Posterior vena cava (tissue), 2 donors: Measurements from ENCODE around the gene RNF13. TPM values are rescaled to one million over a fixed set of nuclear protein-coding genes. Genes with fewer than 3 reads are reported as not detected.

ENCODE experiments used
- DNase-seq: peaks from one replicate; pipeline ENCODE4 v3.0.0-alpha.2; 2020; ENCODE audit warnings: low spot score
- intact Hi-C, 2 donors: fragments of 100-400 bp; cut with DNase I; formaldehyde crosslinking; loops; one replicate each; pipeline versions ENCODE4 v1.14.1 to v1.14.2; 2022 to 2023
- long read RNA-seq, 2 donors: library from polyadenylated mRNA; unstranded; transcript quantifications; one replicate each; pipeline ENCODE4 v2.0.0, GENCODE V29; 2020 to 2021
- total RNA-seq, 2 donors: library from RNA; stranded (reverse); fragmentation: NEBNext Ultra II Directional; extraction: Animal tissue kit (Norgen Biotek cat#: 25700); gene quantifications; one replicate each; pipeline ENCODE4 v1.2.1, GENCODE V29; 2021
- donor health status: DM: yes; HTN: yes; CAD: no.
- donor health status: DM: yes; HTN: yes; CAD: no.

Gene RNF13, protein sequence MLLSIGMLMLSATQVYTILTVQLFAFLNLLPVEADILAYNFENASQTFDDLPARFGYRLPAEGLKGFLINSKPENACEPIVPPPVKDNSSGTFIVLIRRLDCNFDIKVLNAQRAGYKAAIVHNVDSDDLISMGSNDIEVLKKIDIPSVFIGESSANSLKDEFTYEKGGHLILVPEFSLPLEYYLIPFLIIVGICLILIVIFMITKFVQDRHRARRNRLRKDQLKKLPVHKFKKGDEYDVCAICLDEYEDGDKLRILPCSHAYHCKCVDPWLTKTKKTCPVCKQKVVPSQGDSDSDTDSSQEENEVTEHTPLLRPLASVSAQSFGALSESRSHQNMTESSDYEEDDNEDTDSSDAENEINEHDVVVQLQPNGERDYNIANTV
- total RNA-seq, result 10 to 100 TPM; 77.9 to 78.5 TPM
- long read RNA-seq, donor 1, transcript RNF13-203 (10 exons, 2,843 nt), result major isoform, 22 of 36 reads
- long read RNA-seq, donor 1, partial matches to known transcripts, result 1 of 36 reads
- long read RNA-seq, donor 1, other reads (novel, unspliced or antisense), result 10 of 36 reads
- long read RNA-seq, donor 2, transcript RNF13-203 (10 exons, 2,843 nt), result major isoform, 186 of 249 reads
- long read RNA-seq, donor 2, transcript RNF13-208 (9 exons, 767 nt), result minor isoform, 7 of 249 reads
- long read RNA-seq, donor 2, transcript RNF13-212 (10 exons, 1,027 nt), result minor isoform, 28 of 249 reads
- long read RNA-seq, donor 2, partial matches to known transcripts, result 4 of 249 reads
- long read RNA-seq, donor 2, other reads (novel, unspliced or antisense), result 22 of 249 reads

DNA sequence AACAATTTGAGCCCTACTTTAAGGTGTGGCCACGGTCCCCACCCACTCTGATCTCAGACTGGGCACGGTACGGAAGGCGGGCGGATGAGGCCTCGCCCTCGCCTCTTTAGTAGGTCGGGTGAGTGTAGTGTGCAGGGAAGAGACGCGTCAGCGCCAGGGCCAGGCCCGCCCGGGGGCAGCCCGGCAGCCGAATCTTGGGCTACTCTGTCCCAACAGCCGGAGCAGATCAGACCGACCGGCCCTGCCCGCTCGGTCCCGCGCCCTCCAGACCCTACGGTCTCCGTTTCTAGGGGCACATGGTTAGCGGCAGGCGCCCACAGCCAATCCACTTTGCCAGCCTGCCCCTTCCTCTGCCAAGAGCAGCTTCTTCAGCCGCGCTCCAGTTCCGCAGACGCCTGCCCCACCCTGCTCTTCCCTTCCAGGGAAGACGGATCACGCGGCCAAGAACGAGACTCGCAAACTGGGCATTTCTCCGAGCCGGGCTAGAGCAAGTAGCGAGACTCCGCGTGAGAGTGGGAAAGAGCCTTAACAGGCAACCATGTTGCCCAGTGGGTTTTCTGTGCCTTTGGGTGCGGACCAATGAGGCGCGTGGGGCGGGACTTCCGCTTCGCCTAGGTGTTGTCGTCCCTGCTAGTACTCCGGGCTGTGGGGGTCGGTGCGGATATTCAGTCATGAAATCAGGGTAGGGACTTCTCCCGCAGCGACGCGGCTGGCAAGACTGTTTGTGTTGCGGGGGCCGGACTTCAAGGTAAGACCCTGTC, at the start of gene RNF13:
RNF13 (plus strand) TSS at position 610 of the 761 bp plus-strand sequence. CDS start 32,812 bp downstream, outside the sequence.
- DNase-seq, result peak; percentile 99
- intact Hi-C loops, result no loop called here

DNA sequence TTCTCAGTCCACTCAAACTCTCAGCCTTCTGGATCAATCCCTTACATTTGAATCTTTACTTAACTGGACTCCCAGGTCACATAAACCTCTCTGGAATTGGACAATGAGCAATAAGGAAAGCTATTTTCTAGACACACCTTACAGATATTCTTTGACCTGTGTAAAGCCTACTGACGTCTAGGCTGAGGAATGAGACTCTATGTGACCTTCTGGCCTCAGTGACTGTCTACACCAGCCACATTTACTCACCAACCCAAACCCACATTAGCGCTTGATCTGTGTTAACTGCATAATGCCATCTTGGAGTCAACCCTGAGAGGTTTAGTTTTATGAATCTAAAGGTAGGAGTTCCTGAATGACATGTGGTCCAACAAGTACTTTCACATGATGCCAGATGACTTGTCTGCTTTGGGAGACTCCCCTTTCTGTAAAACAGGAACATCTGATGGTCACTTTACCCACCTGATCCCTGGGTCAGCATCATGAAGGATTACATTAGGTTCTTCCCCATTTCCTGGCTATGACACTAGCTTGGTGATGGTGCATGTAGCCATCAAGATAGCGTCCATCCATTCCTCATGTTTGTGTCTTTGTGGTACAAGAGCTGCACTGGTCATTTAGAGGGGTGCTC, 49.3 kb upstream of the RNF13 start:
- intact Hi-C loops, result no loop called here

DNA sequence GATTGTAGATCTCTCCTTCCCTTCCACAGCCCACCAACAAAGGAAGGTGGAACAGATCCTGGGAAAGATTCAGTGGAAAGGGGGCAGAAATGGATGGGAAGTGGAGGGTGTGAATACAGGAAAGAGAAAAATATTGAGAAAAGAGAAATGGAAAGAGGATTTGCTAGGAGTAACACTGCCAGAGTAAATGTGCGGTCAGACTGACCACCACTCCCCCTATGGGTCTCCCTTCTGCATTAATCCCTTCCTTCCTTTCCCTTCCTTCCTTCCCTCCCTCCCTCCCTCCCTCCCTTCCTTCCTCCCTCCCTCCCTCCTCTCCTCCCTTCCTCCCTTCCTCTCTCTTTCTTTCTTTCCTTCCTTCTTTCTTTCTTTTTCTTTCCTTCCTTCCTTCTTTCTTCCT, 48.7 kb upstream of the RNF13 start:
- no peak for DNase-seq
- intact Hi-C loops, result no loop called here

More for the DNA sequence above, 49.3 kb upstream of the RNF13 start:
- no peak for DNase-seq

DNA sequence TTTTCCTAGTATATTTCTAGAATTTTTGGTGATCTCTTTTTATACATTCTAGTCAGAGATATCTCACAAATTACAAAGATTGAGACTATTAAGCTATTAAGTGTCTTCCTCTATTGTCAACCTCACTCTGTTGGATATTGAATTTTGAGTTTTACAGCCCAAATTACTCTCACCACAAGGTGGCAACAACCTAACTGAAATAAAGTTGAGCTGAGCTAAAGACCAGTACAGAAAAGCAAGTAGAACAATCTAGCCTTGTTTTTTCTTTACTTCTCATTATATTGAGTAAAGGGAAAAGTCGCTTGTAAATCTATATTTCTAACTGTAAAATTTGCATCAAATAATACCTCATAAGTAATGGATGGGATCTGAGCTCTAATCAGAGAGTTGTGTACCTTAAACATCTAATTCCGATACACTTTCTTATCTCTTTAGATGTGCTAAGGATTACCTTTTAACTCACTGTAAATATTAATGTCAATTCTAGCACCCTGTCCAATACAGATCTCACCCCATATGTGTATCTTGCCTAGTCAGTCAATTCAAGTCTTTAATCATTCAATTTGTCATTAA, 47.2 kb upstream of the RNF13 start:
- intact Hi-C loops, result no loop called here
- DNase-seq, result no peak

DNA sequence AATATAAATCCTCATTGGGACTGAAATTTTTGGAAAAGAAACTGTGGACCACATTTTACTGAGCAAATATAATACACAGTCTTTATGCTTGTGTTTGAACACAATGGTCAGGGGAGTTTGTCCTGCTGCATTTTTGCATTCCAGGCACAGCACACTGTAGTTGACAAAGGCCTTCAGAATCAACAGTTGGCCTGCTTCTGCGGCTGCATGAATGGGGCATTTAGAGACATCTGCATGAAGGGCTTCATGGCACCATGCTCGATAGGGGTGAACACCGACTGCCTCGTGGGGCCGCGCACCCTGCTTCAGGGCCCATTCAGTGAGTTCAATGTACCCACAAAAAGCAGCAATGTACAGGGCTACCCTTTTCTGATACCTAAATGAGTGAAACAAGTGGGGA, 45.3 kb upstream of the RNF13 start:
- DNase-seq, result no peak
- intact Hi-C loops, result no loop called here

DNA sequence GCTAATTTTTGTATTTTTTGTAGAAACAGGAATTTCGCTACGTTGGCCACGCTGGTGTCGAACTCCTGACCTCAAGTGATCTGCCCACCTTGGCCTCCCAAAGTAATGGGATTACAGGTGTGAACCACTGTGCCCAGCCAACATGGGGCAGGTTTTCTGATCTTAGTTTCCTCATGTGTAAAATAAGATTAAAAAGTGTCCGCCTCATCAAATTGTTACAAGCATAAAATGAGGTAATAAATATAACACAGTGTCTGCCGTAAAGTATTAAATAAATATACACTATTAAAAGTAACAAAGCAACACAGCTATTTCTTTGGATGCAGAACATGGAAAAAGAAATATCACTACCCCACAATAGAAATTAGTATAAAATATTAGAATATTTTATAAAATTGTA, 44.3 kb upstream of the RNF13 start:
- intact Hi-C loops, result no loop called here
- DNase-seq, result no peak

GRCh38 chr3:149770246-149770645, 42.8 kb upstream of the RNF13 start:
- intact Hi-C loops, result no loop called here
- DNase-seq, result no peak

DNA sequence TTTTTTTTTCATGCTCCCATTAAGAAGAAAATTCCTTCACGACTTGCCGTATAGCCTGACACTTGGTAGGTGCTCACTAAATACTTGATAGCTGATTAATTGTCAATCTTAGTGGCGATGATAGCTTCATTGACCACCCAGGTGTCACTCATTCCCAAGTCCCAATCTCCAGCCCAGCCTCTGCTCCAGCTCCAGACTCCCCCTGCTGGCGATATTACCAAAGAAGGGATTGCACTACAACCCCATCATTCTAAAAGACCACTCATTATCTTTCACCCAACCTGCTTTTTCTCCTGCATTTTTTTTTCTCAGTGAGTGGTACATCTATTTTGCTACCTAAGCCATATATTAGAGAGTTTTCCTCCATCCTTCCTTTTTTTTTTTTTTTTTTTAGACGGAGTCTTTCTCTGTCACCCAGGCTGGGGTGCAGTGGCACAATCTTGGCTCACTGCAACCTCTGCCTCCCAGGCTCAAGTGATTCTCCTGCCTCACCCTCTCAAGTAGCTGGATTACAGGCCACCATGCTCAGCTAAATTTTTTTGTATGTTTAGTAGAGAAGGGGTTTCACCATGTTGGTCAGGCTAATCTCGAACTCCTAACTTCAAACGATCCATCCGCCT, 41.3 kb upstream of the RNF13 start:
- intact Hi-C loops, result no loop called here

GRCh38 chr3:149772861-149773260, 40.2 kb upstream of the RNF13 start:
- intact Hi-C loops, result no loop called here
- DNase-seq, result no peak

More for the DNA sequence above, 41.3 kb upstream of the RNF13 start:
- no peak for DNase-seq

DNA sequence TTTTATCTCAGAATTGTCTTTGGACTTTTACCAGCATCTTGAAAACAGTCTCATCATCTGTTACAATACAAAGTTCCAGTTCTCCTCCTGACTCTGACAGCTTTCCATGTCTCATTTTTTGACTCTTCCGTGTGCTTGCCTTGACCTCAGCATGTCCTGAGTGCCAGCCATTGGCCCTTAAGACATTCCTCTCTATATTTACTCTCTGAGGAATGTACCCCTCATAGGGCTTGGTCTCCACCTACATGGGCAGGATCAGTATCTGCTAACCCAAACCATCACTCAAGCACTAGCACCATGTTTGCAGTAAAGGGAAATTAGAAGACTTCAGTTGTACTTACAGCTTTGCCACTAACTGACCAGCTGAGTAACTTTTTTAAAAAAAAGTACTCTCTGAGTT, 36.8 kb upstream of the RNF13 start:
- intact Hi-C loops, result no loop called here
- DNase-seq, result no peak

GRCh38 chr3:149777414-149778214, 35.4 kb upstream of the RNF13 start:
- intact Hi-C loops, result no loop called here
- DNase-seq, result no peak

GRCh38 chr3:149781211-149781610, 31.8 kb upstream of the RNF13 start:
- DNase-seq, result no peak
- intact Hi-C loops, result no loop called here

GRCh38 chr3:149781741-149782140, 31.3 kb upstream of the RNF13 start:
- no peak for DNase-seq
- intact Hi-C loops, result no loop called here

DNA sequence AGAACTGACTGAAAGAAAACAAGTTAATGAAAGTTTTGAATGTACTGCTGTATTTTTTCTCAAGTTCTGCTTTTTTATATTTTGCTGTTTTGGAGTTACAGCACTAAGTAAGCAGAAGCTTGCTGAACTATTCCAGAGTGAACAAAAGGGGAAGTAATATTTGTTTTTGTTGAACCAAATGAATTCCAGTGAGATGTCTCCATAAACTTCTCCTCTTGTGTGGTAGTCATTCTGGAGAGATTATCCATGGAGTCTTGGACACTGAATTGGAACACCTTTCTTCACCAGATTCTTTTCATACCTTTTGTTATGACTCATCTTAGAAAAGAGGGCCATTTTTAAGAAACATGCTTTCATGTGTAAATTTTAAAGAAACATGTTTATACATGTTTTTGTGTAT, 29.4 kb upstream of the RNF13 start:
- intact Hi-C loops, result no loop called here
- DNase-seq, result no peak

- no peak for DNase-seq
- intact Hi-C loops, result no loop called here
Measured at GRCh38 chr3:149784064-149784704, 28.8 kb upstream of the RNF13 start.

- intact Hi-C loops, result no loop called here
Measured at GRCh38 chr3:149790268-149790667, 22.7 kb upstream of the RNF13 start.

GRCh38 chr3:149790698-149791097, 22.3 kb upstream of the RNF13 start:
- intact Hi-C loops, result no loop called here
- DNase-seq, result no peak

More at GRCh38 chr3:149790268-149790667, 22.7 kb upstream of the RNF13 start:
- DNase-seq, result no peak
